SK-N-SH (cell line): ENCODE measurements around the gene APPL2.

ENCODE experiments used
- CTCF ChIP-seq: fragments of 200-600 bp; sonication (generic); IDR thresholded peaks from 2 replicates; pipeline ENCODE4 v1.6.1; 2017; ENCODE audit warnings: antibody characterized with exemption, mild to moderate bottlenecking, moderate library complexity
- FOXM1 ChIP-seq: IDR thresholded peaks from 2 replicates; pipeline ENCODE4 v1.4.0; 2012; ENCODE audit warnings: low read depth, mild to moderate bottlenecking
- MAX ChIP-seq: IDR thresholded peaks from 2 replicates; pipeline ENCODE4 v1.4.0; 2012; ENCODE audit warnings: low read depth
- POLR2AphosphoS5 ChIP-seq: IDR thresholded peaks from 2 replicates; pipeline ENCODE4 v1.6.1; 2012; ENCODE audit warnings: low read depth, low read length
- RAD21 ChIP-seq: IDR thresholded peaks from 2 replicates; pipeline ENCODE4 v1.6.1; 2012; ENCODE audit warnings: mild to moderate bottlenecking, low read length
- RFX5 ChIP-seq: IDR thresholded peaks from 2 replicates; pipeline ENCODE4 v1.6.1; 2012; ENCODE audit warnings: mild to moderate bottlenecking, improper control_type of control experiment, low read length
- RXRA ChIP-seq: IDR thresholded peaks from 2 replicates; pipeline ENCODE4 v1.4.0; 2012; ENCODE audit warnings: low read depth, mild to moderate bottlenecking, borderline replicate concordance
- SMC3 ChIP-seq: IDR thresholded peaks from 2 replicates; pipeline ENCODE4 v1.6.1; 2012; ENCODE audit warnings: low read depth, low read length, improper control_type of control experiment
- USF2 ChIP-seq: fragments of 150-350 bp; IDR thresholded peaks from 2 replicates; pipeline ENCODE4 v1.6.1; 2017; ENCODE audit warnings: antibody characterized with exemption, low read length, low read depth, borderline replicate concordance
- YY1 ChIP-seq: IDR thresholded peaks from 2 replicates; pipeline ENCODE4 v1.4.0; 2012; ENCODE audit warnings: low read depth, mild to moderate bottlenecking
- ZBTB33 ChIP-seq: IDR thresholded peaks from 2 replicates; pipeline ENCODE4 v1.4.0; 2012; ENCODE audit warnings: low read depth, borderline replicate concordance
- TF ChIP-seq, protein P1 (sequence below): IDR thresholded peaks from 2 replicates; pipeline ENCODE4 v1.4.0; 2012; ENCODE audit warnings: low read depth, borderline replicate concordance

DNA sequence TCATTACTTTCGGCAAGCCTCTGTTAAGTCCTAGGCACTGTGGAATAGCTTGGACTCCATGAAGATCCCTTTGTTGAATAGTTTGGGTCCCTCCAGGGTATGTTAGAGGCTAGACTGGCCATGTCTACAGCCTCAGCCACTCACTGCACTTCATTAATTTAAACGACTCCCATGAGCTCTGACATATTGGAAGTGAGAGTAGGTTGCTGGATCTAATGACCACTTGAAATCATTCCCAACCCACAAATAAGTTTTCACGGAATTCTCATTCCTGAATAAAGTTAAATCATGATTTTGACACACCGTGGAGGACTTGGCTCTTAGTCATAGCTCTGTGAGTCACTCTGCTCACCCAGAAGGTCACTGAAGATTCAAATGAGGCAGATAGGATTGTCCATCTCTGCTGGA is 21.4 kb upstream of the APPL2 start:
- TF ChIP-seq CTCF (no peak), POLR2AphosphoS5 (peak; percentile 47; the same call in 1 of the 2 replicates), RXRA (peak; percentile 94), USF2 (no peak), RAD21 (no peak), MAX (no peak), FOXM1 (peak; percentile 68; the same call in 1 of the 2 replicates), YY1 (peak; percentile 59; the same call in 1 of the 2 replicates), RFX5 (no peak), SMC3 (no peak), ZBTB33 (peak; percentile 70; the same call in 1 of the 2 replicates)
- TF ChIP-seq, protein P1, sequence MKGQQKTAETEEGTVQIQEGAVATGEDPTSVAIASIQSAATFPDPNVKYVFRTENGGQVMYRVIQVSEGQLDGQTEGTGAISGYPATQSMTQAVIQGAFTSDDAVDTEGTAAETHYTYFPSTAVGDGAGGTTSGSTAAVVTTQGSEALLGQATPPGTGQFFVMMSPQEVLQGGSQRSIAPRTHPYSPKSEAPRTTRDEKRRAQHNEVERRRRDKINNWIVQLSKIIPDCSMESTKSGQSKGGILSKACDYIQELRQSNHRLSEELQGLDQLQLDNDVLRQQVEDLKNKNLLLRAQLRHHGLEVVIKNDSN, result no peak
